GM12878 (cell line): Measurements from ENCODE around the gene PTMA. TPM values are rescaled to one million over a fixed set of nuclear protein-coding genes. Genes with fewer than 3 reads are reported as not detected.

Experiments
- ATAC-seq: fragments of 200-7000 bp; cut with Tn5 transposase; 3 replicates; pipeline ENCODE4 v1.9.1; 2020; ENCODE audit warnings: mild to moderate bottlenecking, moderate library complexity
- BruUV-seq: library from RNA; stranded (reverse); fragments of 400-500 nt; replicated peaks from 2 replicates; lab custom pipeline; 2021; lab: Mats Ljungman, UMichigan
- CTCF ChIA-PET: fragments of 300-600 bp; sonication (Branson Sonifier 250); formaldehyde crosslinking; extraction: SDS; loops from one replicate; lab custom pipeline; 2021; ENCODE audit warnings: inconsistent platforms; lab: Yijun Ruan, JAX
- POLR2A ChIA-PET: fragments of 350-600 bp; formaldehyde crosslinking; extraction: SDS; loops from one replicate; lab custom pipeline; 2021; ENCODE audit warnings: inconsistent platforms; lab: Charles Lee
- RAD21 ChIA-PET: fragments of 300-600 bp; sonication (Branson Sonifier 250); formaldehyde crosslinking; loops from one replicate; lab custom pipeline; 2023; ENCODE audit warnings: antibody characterized with exemption; ENCODE audit not compliant: unreplicated experiment; lab: Charles Lee
- SMC1A ChIA-PET: fragments of 300-600 bp; sonication (Branson Sonifier 250); formaldehyde crosslinking; loops from one replicate; lab custom pipeline; 2023; ENCODE audit not compliant: unreplicated experiment, uncharacterized antibody; lab: Charles Lee
- DNase-seq: peaks from one replicate; pipeline ENCODE4 v3.0.0-alpha.2; 2011; ENCODE audit warnings: low read depth, low spot score
- FAIRE-seq: peaks from 3 replicates; lab custom pipeline; 2011; peaks lifted over from hg19 to GRCh38; lab: Jason Lieb, UNC
- H2AFZ ChIP-seq: 2 replicates; pipeline ENCODE4 v1.6.0; 2011; ENCODE audit warnings: low read depth, low read length, control low read depth; ENCODE audit not compliant: control insufficient read depth
- H3K27ac ChIP-seq: 2 replicates; pipeline ENCODE4 v1.5.1; 2011; ENCODE audit warnings: control low read depth; ENCODE audit not compliant: control insufficient read depth, insufficient read depth
- H3K27me3 ChIP-seq, 2 experiments: replicated peaks in 1 of 2; 2 replicates each; pipeline versions ENCODE4 v1.6.0 to v1.6.1; 2011; ENCODE audit warnings: low read length in 1 of 2; ENCODE audit not compliant: control insufficient read depth in 2 of 2, insufficient read depth in 2 of 2
- H3K36me3 ChIP-seq, 2 experiments: 2 replicates each; pipeline ENCODE4 v1.5.1; 2011; ENCODE audit warnings: low read length in 1 of 2; ENCODE audit not compliant: control insufficient read depth in 2 of 2, insufficient read depth in 2 of 2
- H3K4me1 ChIP-seq: 2 replicates; pipeline ENCODE4 v1.6.1; 2011; ENCODE audit warnings: mild to moderate bottlenecking, low read length, moderate library complexity, mixed read lengths; ENCODE audit not compliant: control insufficient read depth, insufficient read depth
- H3K4me2 ChIP-seq: 2 replicates; pipeline ENCODE4 v1.6.0; 2011; ENCODE audit warnings: control low read depth; ENCODE audit not compliant: control insufficient read depth, insufficient read depth
- H3K4me3 ChIP-seq: fragments of 200-600 bp; sonication (generic); 2 replicates; pipeline ENCODE4 v1.5.1; 2016
- H3K79me2 ChIP-seq: 2 replicates; pipeline ENCODE4 v1.6.0; 2011; ENCODE audit warnings: low read length; ENCODE audit not compliant: control insufficient read depth, insufficient read depth
- H3K9ac ChIP-seq: 2 replicates; pipeline ENCODE4 v1.8.0; 2011; ENCODE audit warnings: low read length, control low read depth, mixed read lengths; ENCODE audit not compliant: control insufficient read depth, insufficient read depth
- H3K9me3 ChIP-seq: replicated peaks from 3 replicates; pipeline ENCODE4 v1.5.1; 2011; ENCODE audit warnings: mild to moderate bottlenecking, low read length; ENCODE audit not compliant: control insufficient read depth, insufficient read depth
- H4K20me1 ChIP-seq: 2 replicates; pipeline ENCODE4 v1.6.0; 2011; ENCODE audit not compliant: control insufficient read depth, insufficient read depth
- CBX3 ChIP-seq: fragments of 200-600 bp; sonication (generic); IDR thresholded peaks from 2 replicates; pipeline ENCODE4 v1.6.1; 2016; ENCODE audit warnings: low read depth, borderline replicate concordance
- CREM ChIP-seq: IDR thresholded peaks from 2 replicates; pipeline ENCODE4 v1.6.1; 2014; ENCODE audit warnings: antibody characterized with exemption, low read depth
- FOS ChIP-seq: IDR thresholded peaks from 3 replicates; pipeline ENCODE4 v1.6.1; 2011; ENCODE audit warnings: borderline replicate concordance; ENCODE audit not compliant: insufficient read length; ENCODE audit errors: extremely low read depth
- LARP7 ChIP-seq: fragments of 450-650 bp; IDR thresholded peaks from 2 replicates; pipeline ENCODE4 v1.6.1; 2017; ENCODE audit warnings: mild to moderate bottlenecking
- NFYA ChIP-seq: IDR thresholded peaks from 2 replicates; pipeline ENCODE4 v1.6.1; 2011; ENCODE audit warnings: low read depth, mild to moderate bottlenecking, low read length, improper control_type of control experiment, borderline replicate concordance
- NRF1 ChIP-seq: conservative IDR thresholded peaks from 2 replicates; pipeline ENCODE4 v1.6.1; 2011; ENCODE audit warnings: mild to moderate bottlenecking, low read depth, low read length, improper control_type of control experiment
- PAX5 ChIP-seq: IDR thresholded peaks from 2 replicates; pipeline ENCODE4 v1.6.1; 2011; ENCODE audit warnings: low read depth, low read length, borderline replicate concordance
- POLR2A ChIP-seq: IDR thresholded peaks from 2 replicates; pipeline ENCODE4 v1.6.1; 2011; ENCODE audit warnings: low read depth, mild to moderate bottlenecking, low read length
- RUNX3 ChIP-seq: IDR thresholded peaks from 2 replicates; pipeline ENCODE4 v1.6.1; 2012; ENCODE audit warnings: low read length, inconsistent platforms
- SIN3A ChIP-seq: IDR thresholded peaks from 2 replicates; pipeline ENCODE4 v1.6.1; 2012; ENCODE audit warnings: low read depth, low read length, improper control_type of control experiment
- SIX5 ChIP-seq: IDR thresholded peaks from 2 replicates; pipeline ENCODE4 v1.6.1; 2011; ENCODE audit warnings: mild to moderate bottlenecking, low read depth, low read length, moderate library complexity; ENCODE audit not compliant: severe bottlenecking
- TCF12 ChIP-seq: IDR thresholded peaks from 2 replicates; pipeline ENCODE4 v1.6.1; 2011; ENCODE audit warnings: low read depth, mild to moderate bottlenecking, low read length
- ZNF24 ChIP-seq: fragments of 450-650 bp; IDR thresholded peaks from 2 replicates; pipeline ENCODE4 v1.6.1; 2017; ENCODE audit warnings: antibody characterized with exemption, mild to moderate bottlenecking
- ZZZ3 ChIP-seq: IDR thresholded peaks from 2 replicates; pipeline ENCODE4 v1.6.1; 2011; ENCODE audit warnings: low read depth; ENCODE audit not compliant: control insufficient read depth, insufficient read length
- WGBS: methylation state at CpG from one replicate; pipeline ENCODE4 v1.1.6; 2016; ENCODE audit warnings: low lambda C conversion rate; ENCODE audit not compliant: insufficient replicate concordance, insufficient coverage; ENCODE audit errors: missing lambda C conversion rate; 5-methylcytosine and 5-hydroxymethylcytosine counted together
- in situ Hi-C: fragments of 300-500 bp; cut with MboI; formaldehyde crosslinking; loops from 9 replicates; pipeline ENCODE4 v1.14.3; 2018; ENCODE audit warnings: mixed read lengths
- intact Hi-C: fragments of 100-400 bp; cut with micrococcal nuclease; formaldehyde crosslinking; loops from one replicate; pipeline ENCODE4 v1.14.2; 2022; ENCODE audit not compliant: unreplicated experiment
- polyA plus RNA-seq, 11 experiments: library from polyadenylated mRNA; depleted of rRNA in 4 of 11; unstranded in 6 of 11; stranded (reverse) in 5 of 11; fragments of >200 nt; fragmentation: Nextera tagmentation in 4 of 11; fragmentation: Illumina TruSeq in 1 of 11; extraction: Ambion mirVana in 4 of 11; extraction: Trizol in 1 of 11; gene quantifications; 1 replicate in 1 of 11; 2 replicates in 10 of 11; pipeline versions ENCODE4 v1.2.1 to v1.2.3, GENCODE V29; 2011 to 2016; ENCODE audit warnings: inconsistent platforms in 2 of 11, missing spikeins in 2 of 11, low read depth in 1 of 11
- total RNA-seq, 4 experiments: library from RNA; depleted of rRNA in 3 of 4; stranded (reverse); fragments of >200 nt in 3 of 4; fragmentation: Illumina TruSeq in 1 of 4; extraction: Trizol in 1 of 4; gene quantifications; 2 replicates each; pipeline versions ENCODE4 v1.2.1 to v1.2.3, GENCODE V29; 2013 to 2021
- TF ChIP-seq, protein P1 (sequence below): fragments of 450-650 bp; IDR thresholded peaks from 2 replicates; pipeline ENCODE4 v1.6.1; 2017; ENCODE audit warnings: low read depth, mild to moderate bottlenecking, moderate library complexity
- TF ChIP-seq, protein P2 (sequence below): IDR thresholded peaks from 2 replicates; pipeline ENCODE4 v1.6.1; 2011; ENCODE audit warnings: mild to moderate bottlenecking, low read depth, low read length, moderate library complexity; ENCODE audit not compliant: insufficient replicate concordance
- TF ChIP-seq, protein P3 (sequence below): fragments of 450-650 bp; IDR thresholded peaks from 2 replicates; pipeline ENCODE4 v1.6.1; 2017; ENCODE audit warnings: borderline replicate concordance

The PTMA gene
- total and polyA plus RNA-seq, 10 of the 15 experiments (the other 5 are each of a cell fraction or from before 2014, with no cell fraction given) = 1,144 to 5,018 (median 3,464) TPM

DNA sequence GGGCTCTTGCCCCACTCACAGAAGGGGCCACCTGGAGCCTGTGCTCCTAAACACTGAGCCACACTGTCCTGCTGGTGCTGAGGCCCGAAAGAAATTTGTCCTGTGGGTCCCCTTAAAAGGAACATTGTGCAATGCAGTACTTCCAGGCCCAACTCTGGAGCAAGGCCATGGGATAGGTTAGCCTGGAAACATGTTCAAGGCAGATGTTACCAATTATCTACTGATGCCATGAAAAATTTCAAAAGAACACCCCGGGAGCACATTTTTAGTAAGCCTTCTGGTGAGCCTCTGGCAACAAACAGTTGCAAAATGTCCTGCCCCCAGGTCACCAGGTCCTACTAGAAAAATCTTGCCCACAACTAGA is 12.3 kb upstream of the PTMA start:
- DNase-seq (no peak), FAIRE-seq (no peak)
- RAD21 ChIA-PET = no interaction called here
- Histone ChIP-seq H3K36me3 (no peaks in the 10 kb centered on the region), H3K79me2 (no peaks in the 10 kb centered on the region), H3K9me3 (no peaks in the 10 kb centered on the region), H3K4me1 (no peaks in the 10 kb centered on the region), H2AFZ (no peak overlapping the region)
- 66% methylated on average over 2 of the region's 2 CpGs for WGBS
- in situ Hi-C loops = no loop called here
- TF ChIP-seq, protein P1, sequence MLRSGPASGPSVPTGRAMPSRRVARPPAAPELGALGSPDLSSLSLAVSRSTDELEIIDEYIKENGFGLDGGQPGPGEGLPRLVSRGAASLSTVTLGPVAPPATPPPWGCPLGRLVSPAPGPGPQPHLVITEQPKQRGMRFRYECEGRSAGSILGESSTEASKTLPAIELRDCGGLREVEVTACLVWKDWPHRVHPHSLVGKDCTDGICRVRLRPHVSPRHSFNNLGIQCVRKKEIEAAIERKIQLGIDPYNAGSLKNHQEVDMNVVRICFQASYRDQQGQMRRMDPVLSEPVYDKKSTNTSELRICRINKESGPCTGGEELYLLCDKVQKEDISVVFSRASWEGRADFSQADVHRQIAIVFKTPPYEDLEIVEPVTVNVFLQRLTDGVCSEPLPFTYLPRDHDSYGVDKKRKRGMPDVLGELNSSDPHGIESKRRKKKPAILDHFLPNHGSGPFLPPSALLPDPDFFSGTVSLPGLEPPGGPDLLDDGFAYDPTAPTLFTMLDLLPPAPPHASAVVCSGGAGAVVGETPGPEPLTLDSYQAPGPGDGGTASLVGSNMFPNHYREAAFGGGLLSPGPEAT = no peak
- TF ChIP-seq POLR2A = no peak
- TF ChIP-seq, protein P2, sequence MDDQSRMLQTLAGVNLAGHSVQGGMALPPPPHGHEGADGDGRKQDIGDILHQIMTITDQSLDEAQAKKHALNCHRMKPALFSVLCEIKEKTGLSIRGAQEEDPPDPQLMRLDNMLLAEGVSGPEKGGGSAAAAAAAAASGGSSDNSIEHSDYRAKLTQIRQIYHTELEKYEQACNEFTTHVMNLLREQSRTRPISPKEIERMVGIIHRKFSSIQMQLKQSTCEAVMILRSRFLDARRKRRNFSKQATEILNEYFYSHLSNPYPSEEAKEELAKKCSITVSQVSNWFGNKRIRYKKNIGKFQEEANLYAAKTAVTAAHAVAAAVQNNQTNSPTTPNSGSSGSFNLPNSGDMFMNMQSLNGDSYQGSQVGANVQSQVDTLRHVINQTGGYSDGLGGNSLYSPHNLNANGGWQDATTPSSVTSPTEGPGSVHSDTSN = no peak
- no peak for TF ChIP-seq FOS
- TF ChIP-seq CREM = no peak
- no peak for TF ChIP-seq LARP7
- TF ChIP-seq ZZZ3 = no peak
- TF ChIP-seq RUNX3 = no peak
- TF ChIP-seq, protein P3, sequence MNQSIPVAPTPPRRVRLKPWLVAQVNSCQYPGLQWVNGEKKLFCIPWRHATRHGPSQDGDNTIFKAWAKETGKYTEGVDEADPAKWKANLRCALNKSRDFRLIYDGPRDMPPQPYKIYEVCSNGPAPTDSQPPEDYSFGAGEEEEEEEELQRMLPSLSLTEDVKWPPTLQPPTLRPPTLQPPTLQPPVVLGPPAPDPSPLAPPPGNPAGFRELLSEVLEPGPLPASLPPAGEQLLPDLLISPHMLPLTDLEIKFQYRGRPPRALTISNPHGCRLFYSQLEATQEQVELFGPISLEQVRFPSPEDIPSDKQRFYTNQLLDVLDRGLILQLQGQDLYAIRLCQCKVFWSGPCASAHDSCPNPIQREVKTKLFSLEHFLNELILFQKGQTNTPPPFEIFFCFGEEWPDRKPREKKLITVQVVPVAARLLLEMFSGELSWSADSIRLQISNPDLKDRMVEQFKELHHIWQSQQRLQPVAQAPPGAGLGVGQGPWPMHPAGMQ = no peak
- TF ChIP-seq SIN3A = no peak
- no peak for TF ChIP-seq ZNF24
- no peak for TF ChIP-seq NFYA
- no peak for TF ChIP-seq TCF12
- no peak for TF ChIP-seq SIX5
- no peak for TF ChIP-seq CBX3
- TF ChIP-seq NRF1 = no peak
- TF ChIP-seq PAX5 = no peak
- TF ChIP-seq, all 136 proteins: peak for 0
- ChIA-PET POLR2A (no interaction called here), CTCF (interaction anchor here (1.4 kb wide), 1 partner anchor 11 kb away, joined by 6 read pairs; no protein-coding TSS in a partner anchor), SMC1A (interaction anchor here (0.9 kb wide), 1 partner anchor 96 kb away, joined by 3 read pairs; no protein-coding TSS in a partner anchor)
- BruUV-seq = no TSS peak
- Histone ChIP-seq H3K27ac (no peak overlapping the region), H3K9ac (no peak overlapping the region), H3K4me3 (no peak overlapping the region), H4K20me1 (no peaks in the 10 kb centered on the region), H3K27me3 (no peaks in the 10 kb centered on the region), H3K4me2 (no peak overlapping the region)
- intact Hi-C loops = no loop called here
- ATAC-seq = no peak
